Measurements from ENCODE around the gene FRMD8.
"Not testable (repeated sequence)": the region's sequence is repeated elsewhere in the genome, so short reads cannot be mapped to it uniquely, and the experiment has no call there.

Gene FRMD8

GRCh38 chr11:65437436-65438227, 51.2 kb downstream of the FRMD8 start:
- DNase-seq = no peak

GRCh38 chr11:65438257-65439151, 52.1 kb downstream of the FRMD8 start:
- DNase-seq = peak in 1 of 2 experiments; percentile 38

- DNase-seq = no peak
Measured at GRCh38 chr11:65439331-65440181, 53.1 kb downstream of the FRMD8 start.

GRCh38 chr11:65440831-65441499, 54.5 kb downstream of the FRMD8 start:
- DNase-seq = no peak

GRCh38 chr11:65442842-65443331, 56.5 kb downstream of the FRMD8 start:
- no peak for DNase-seq

- no peak for DNase-seq
Measured at GRCh38 chr11:65444314-65445051, 58.0 kb downstream of the FRMD8 start.

- DNase-seq = no peak
Measured at GRCh38 chr11:65445101-65445603, 58.7 kb downstream of the FRMD8 start.

GRCh38 chr11:65445604-65446445, 59.4 kb downstream of the FRMD8 start:
- DNase-seq = no peak

- no peak for DNase-seq
Measured at GRCh38 chr11:65446446-65447277, 60.2 kb downstream of the FRMD8 start.

- no peak for DNase-seq
Measured at GRCh38 chr11:65448074-65448417, 61.6 kb downstream of the FRMD8 start.

GRCh38 chr11:65448418-65449105, 62.1 kb downstream of the FRMD8 start:
- no peak for DNase-seq

- not testable (repeated sequence) for DNase-seq
Measured at GRCh38 chr11:65451301-65451700, 64.9 kb downstream of the FRMD8 start.

GRCh38 chr11:65452259-65452658, 65.8 kb downstream of the FRMD8 start:
- DNase-seq = not testable (repeated sequence)

GRCh38 chr11:65452806-65453490, 66.5 kb downstream of the FRMD8 start:
- DNase-seq = no peak

GRCh38 chr11:65454311-65454695, 67.9 kb downstream of the FRMD8 start:
- no peak for DNase-seq

GRCh38 chr11:65454696-65455456, 68.4 kb downstream of the FRMD8 start:
- peak; percentile 77 to 94 for DNase-seq

GRCh38 chr11:65456418-65456817, 70.0 kb downstream of the FRMD8 start:
- DNase-seq = no peak

Data from NCI-H446 (cell line).